ENCODE data around the gene EZR. TPM values are rescaled to one million over a fixed set of nuclear protein-coding genes. Genes with fewer than 3 reads are reported as not detected.

Gene EZR
- polyA plus RNA-seq, 3 donors = 68.1 to 95.8 (median 86.3) TPM

DNA sequence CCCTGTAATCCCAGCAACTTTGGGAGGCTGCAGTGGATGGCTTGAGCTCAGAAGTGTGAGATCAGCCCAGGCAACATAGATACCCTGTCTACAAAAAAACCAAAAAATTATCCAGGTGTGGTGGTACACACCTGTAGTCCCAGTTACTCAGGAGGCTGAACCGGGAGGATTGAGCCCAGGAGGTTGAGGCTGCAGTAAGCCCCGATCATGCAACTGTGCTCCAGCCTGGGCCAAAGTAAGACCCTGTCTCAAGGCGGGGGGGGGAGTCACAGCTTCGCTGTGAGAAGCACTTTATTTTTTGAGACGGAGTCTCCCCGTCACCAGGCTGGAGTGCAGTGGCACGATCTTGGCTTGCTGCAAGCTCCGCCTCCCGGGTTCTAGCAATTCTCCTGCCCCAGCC, 54.2 kb downstream of the EZR start:
- H3K79me2 ChIP-seq (ENCODE audit: insufficient read depth, low read length) = no peaks in the 10 kb centered on the region
- Mint-ChIP-seq H3K9me3 (peaks cover 0 to 5% (median 3%) of the 10 kb centered on the region in 7 donors), H3K4me3 (no peak overlapping the region), H3K4me1 (peaks cover 2% of the 10 kb centered on the region), H3K27ac (peak overlapping the region in 3 of 7 donors; percentile 31 to 57 (median 53)), H3K36me3 (peaks cover 85 to 94% of the 10 kb centered on the region in 2 donors), H3K27me3 (ENCODE audit: low read depth in 3 of 3) (peaks cover 0 to 2% (median 0%) of the 10 kb centered on the region in 3 donors)
- peaks cover 69 to 85% of the 10 kb centered on the region in 2 donors for H3K36me3 ChIP-seq (replicated peaks in 1 of 2; ENCODE audit: control insufficient read depth in 1 of 2, insufficient read depth in 2 of 2, low read length in 2 of 2)
- no peak overlapping the region for H3K27ac ChIP-seq (ENCODE audit: low read depth in 1 of 2, low read length in 2 of 2)
- intact Hi-C loops (cut with micrococcal nuclease) = loop anchor here in 1 of 2 donors (5.0 kb wide), 1 partner anchor 63 kb away; no protein-coding TSS in a partner anchor
- H4K20me1 ChIP-seq (ENCODE audit: insufficient read depth, low read length) = peaks cover 21% of the 10 kb centered on the region
- H3K9ac ChIP-seq (ENCODE audit: insufficient read depth, low read length, poor library complexity, severe bottlenecking) = no peak overlapping the region
- no peaks in the 10 kb centered on the region for H3K27me3 ChIP-seq (ENCODE audit: control insufficient read depth in 2 of 2, insufficient read depth in 2 of 2, low read length in 2 of 2)
- no peak overlapping the region for H3K4me2 ChIP-seq (replicated peaks; ENCODE audit: extremely low read depth, low read length, poor library complexity, severe bottlenecking)
- no peaks in the 10 kb centered on the region for H3K9me3 ChIP-seq (replicated peaks in 1 of 2; ENCODE audit: control insufficient read depth in 1 of 2, insufficient read depth in 1 of 2, low read length in 2 of 2)
- H3K4me1 ChIP-seq (ENCODE audit: control insufficient read depth in 1 of 2, insufficient read depth in 2 of 2, low read length in 2 of 2) = no peaks in the 10 kb centered on the region
- H3K4me3 ChIP-seq (replicated peaks in 1 of 3; ENCODE audit: low read depth in 2 of 3, low read length in 3 of 3) = no peak overlapping the region
- DNase-seq = no peak
- 100% methylated on average over 9 of the region's 9 CpGs for WGBS (ENCODE audit: insufficient coverage)
- no peak overlapping the region for H2AFZ ChIP-seq (ENCODE audit: insufficient read depth, low read depth, low read length, poor library complexity, severe bottlenecking)
- TF ChIP-seq CTCF (IDR thresholded peaks at IDR 0.05) = no peak

DNA sequence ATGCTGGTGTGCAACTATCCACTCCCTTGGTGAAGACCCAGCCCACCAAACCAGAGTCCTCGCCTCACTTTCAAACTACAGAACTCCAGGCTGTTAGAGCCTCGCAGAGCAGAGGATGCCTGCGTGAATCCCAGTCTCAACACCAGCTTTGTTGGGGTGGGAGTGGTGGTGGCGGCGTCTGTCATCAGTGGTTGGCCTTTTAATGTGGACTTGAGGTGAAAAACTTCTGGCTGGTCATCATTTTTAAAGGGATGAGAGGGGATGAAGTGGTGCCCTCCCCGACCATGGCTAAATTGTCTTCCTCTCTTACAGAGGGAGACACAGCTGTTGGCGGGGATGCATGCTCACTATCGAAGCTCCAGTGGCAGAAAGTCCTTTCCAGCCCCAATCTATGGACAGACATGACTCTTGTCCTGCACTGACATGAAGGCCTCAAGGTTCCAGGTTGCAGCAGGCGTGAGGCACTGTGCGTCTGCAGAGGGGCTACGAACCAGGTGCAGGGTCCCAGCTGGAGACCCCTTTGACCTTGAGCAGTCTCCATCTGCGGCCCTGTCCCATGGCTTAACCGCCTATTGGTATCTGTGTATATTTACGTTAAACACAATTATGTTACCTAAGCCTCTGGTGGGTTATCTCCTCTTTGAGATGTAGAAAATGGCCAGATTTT, 54.9 kb downstream of the EZR start:
- H3K4me1 ChIP-seq (ENCODE audit: control insufficient read depth in 1 of 2, insufficient read depth in 2 of 2, low read length in 2 of 2) = no peaks in the 10 kb centered on the region
- Mint-ChIP-seq H3K4me3 (no peak overlapping the region), H3K4me1 (peaks cover 2% of the 10 kb centered on the region), H3K27ac (peak overlapping the region; percentile 13 to 65 (median 40)), H3K27me3 (ENCODE audit: low read depth in 3 of 3) (peaks cover 0 to 2% (median 0%) of the 10 kb centered on the region in 3 donors), H3K9me3 (peaks cover 0 to 5% (median 3%) of the 10 kb centered on the region in 7 donors), H3K36me3 (peaks cover 81 to 94% of the 10 kb centered on the region in 2 donors)
- no peak overlapping the region for H3K4me2 ChIP-seq (replicated peaks; ENCODE audit: extremely low read depth, low read length, poor library complexity, severe bottlenecking)
- H2AFZ ChIP-seq (ENCODE audit: insufficient read depth, low read depth, low read length, poor library complexity, severe bottlenecking) = no peak overlapping the region
- no peak for DNase-seq
- WGBS (ENCODE audit: insufficient coverage) = 96% methylated on average over 6 of the region's 14 CpGs
- H3K9ac ChIP-seq (ENCODE audit: insufficient read depth, low read length, poor library complexity, severe bottlenecking) = no peak overlapping the region
- no peaks in the 10 kb centered on the region for H3K27me3 ChIP-seq (ENCODE audit: control insufficient read depth in 2 of 2, insufficient read depth in 2 of 2, low read length in 2 of 2)
- intact Hi-C loops (cut with micrococcal nuclease) = loop anchor here in 1 of 2 donors (5.0 kb wide), 1 partner anchor 62 kb away; no protein-coding TSS in a partner anchor
- H3K4me3 ChIP-seq (replicated peaks in 1 of 3; ENCODE audit: low read depth in 2 of 3, low read length in 3 of 3) = no peak overlapping the region
- peaks cover 63 to 79% of the 10 kb centered on the region in 2 donors for H3K36me3 ChIP-seq (replicated peaks in 1 of 2; ENCODE audit: control insufficient read depth in 1 of 2, insufficient read depth in 2 of 2, low read length in 2 of 2)
- H3K9me3 ChIP-seq (replicated peaks in 1 of 2; ENCODE audit: control insufficient read depth in 1 of 2, insufficient read depth in 1 of 2, low read length in 2 of 2) = no peaks in the 10 kb centered on the region
- no peak for TF ChIP-seq CTCF (IDR thresholded peaks at IDR 0.05)
- H3K79me2 ChIP-seq (ENCODE audit: insufficient read depth, low read length) = no peaks in the 10 kb centered on the region
- no peak overlapping the region for H3K27ac ChIP-seq (ENCODE audit: low read depth in 1 of 2, low read length in 2 of 2)
- peaks cover 15% of the 10 kb centered on the region for H4K20me1 ChIP-seq (ENCODE audit: insufficient read depth, low read length)
